Activated CD8-positive, alpha-beta memory T cell treated with anti-CD3 and anti-CD28 coated beads, Interleukin-2, amount 50 U/mL, for 1 hour (primary cell): ENCODE results near the gene SLC30A10.
"Not testable (repeated sequence)": the region's sequence is repeated elsewhere in the genome, so short reads cannot be mapped to it uniquely, and the experiment has no call there.

Source experiments
- DNase-seq: peaks from one replicate; pipeline ENCODE4 v3.0.0-alpha.2; 2020; ENCODE audit errors: extremely low read depth

The SLC30A10 gene

GRCh38 chr1:219927956-219928790, at the start of gene SLC30A10:
Gene SLC30A10, minus strand, starts transcription at chr1:219928557. Its CDS starts 117 bp downstream, at chr1:219928440.
- no peak for DNase-seq

- DNase-seq: no peak
Measured at GRCh38 chr1:219973213-219973612, 44.9 kb upstream of the SLC30A10 start.

GRCh38 chr1:219967361-219967760, 39.0 kb upstream of the SLC30A10 start:
- DNase-seq: no peak

GRCh38 chr1:219966071-219966349, 37.7 kb upstream of the SLC30A10 start:
- no peak for DNase-seq

DNA sequence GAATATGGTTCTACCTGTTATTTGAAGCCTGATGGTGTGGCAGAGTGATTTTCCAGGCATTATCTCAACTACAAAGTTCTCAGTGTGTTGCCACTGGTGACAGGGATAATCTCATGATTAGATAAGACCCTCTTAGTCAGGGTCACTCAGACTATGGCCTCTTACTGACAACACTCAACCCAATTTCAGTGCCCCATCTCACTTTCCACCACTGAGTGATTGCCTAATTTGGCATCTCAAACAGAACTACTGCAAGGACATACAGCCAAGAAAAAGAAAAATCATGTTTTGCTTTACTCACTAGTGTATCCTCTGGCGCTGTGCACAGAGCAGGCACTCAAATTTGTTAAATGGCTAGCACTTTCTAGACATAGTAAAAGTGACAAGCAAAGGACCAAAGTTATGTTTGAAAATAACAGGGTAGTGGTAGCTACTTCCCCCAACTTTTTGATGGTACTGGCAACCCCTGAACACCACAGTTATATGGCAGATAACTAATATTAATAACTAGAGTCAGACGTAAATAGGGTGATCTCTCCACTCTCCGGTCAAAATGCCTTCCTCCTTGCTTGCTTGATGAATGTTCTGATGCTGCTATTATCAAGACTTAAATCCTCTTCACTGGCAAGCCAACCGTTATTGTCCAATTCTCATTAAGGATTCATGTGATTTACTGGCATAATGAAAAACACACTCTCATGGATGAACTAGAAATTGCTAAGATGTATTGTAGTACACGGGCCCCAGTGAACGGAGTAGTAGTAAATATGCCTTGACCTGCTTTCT, 37.1 kb upstream of the SLC30A10 start:
- no peak for DNase-seq

DNA sequence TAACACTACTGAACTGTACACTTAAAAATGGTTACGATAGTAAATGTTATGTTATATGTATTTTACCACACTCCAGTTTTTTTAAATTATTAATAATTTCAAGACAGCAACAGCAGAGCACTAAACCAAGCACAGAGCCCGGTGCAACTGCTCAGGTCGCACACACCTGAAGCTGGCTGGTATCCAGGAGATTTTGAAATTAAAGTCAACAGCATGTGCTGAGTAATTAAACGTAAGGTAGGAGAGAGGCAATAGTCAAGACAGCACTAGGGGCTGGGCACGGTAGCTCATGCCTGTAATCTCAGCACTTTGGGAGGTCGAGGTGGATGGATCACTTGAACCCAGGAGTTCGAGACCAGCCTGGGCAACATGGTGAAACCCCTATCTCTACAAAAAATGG, 35.1 kb upstream of the SLC30A10 start:
- DNase-seq: no peak

- DNase-seq: no peak
Measured at GRCh38 chr1:219961684-219962083, 33.3 kb upstream of the SLC30A10 start.

DNA sequence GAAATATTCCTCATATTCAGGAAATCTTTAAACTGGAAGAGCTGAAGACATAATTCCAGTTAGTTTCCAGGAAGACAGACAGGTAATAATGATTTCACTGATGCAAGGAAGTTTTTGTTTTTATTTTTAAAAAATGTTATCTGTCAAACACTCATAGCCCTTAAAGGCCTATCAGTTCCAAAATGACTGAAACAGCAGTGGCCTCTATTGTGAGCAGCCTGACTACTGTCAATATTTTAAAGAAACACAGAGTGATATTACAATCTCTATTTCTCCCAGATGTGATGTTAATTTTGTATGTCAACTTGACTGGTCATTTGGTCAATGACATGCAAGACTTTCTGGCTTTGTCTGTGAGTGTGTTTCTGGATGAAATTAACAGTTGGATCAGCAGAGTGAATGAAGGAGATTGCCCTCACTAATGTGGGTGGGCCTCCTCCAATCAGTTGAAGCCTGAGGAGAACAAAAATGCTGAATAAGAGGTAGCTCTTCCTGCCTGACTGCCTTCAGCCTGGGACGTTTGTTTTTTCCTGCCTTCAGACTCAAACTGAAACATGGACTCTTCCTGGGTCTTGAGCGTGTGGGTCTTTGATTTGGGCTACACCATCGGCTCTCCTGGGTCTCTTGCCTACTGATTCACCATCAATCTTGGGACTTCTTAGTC, 31.3 kb upstream of the SLC30A10 start:
- DNase-seq: no peak

GRCh38 chr1:219958875-219959417, 30.6 kb upstream of the SLC30A10 start:
- DNase-seq: no peak

DNA sequence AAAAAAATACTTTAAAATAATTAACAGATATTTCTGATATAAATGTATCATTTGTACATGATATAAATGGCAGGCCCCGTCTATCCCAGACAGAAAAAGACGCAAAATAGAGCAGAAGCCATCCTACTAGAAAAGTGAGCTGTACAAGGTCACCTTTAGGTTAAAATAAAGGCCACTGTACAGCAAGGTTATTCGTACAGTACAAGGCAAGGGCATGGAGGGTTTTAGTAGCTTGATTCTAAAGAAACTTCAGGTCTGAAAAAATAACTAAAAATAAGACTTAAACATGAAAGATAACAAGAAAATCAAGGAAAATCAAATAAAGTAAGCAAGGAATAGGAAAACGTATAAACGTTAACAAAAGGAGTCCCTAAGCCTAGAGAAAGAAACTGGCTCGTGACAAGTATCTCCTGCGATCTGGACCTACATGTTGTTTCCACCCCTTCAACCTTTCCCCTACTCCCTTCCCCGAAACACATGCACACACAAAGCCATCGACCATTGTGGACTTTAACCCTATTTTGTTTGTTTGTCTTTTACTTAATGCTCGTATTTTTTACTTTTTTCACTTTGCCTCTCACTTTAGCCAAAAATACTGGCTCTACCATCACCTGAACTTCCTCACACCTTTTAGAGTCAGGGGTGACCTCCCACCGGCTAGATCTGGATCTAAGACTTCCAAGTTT, 26.5 kb upstream of the SLC30A10 start:
- DNase-seq: no peak

- no peak for DNase-seq
Measured at GRCh38 chr1:219954052-219954451, 25.7 kb upstream of the SLC30A10 start.

DNA sequence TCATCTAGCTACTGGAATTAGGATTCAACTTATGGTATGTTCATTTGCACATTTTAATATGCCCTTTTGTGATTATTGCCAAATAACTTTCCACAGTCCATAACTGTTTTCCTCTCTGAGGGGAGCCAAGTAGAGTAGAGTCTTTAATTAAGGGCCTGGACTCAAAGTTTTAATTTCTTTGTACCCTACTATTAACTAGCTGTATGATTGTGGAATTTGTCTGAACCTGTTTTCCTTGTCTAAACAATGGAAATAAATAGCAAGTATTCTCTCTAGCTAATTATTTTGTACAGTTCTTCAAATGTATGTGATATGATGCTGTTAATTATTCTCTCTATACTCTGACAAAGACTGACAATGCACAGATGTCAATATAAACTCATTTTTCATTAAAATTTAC, 24.0 kb upstream of the SLC30A10 start:
- no peak for DNase-seq

- DNase-seq: not testable (repeated sequence)
Measured at GRCh38 chr1:219949227-219949626, 20.9 kb upstream of the SLC30A10 start.

GRCh38 chr1:219948766-219949165, 20.4 kb upstream of the SLC30A10 start:
- not testable (repeated sequence) for DNase-seq

- DNase-seq: no peak
Measured at GRCh38 chr1:219945795-219946194, 17.4 kb upstream of the SLC30A10 start.

- DNase-seq: no peak
Measured at GRCh38 chr1:219941179-219942118, 13.1 kb upstream of the SLC30A10 start.

- no peak for DNase-seq
Measured at GRCh38 chr1:219940707-219941106, 12.3 kb upstream of the SLC30A10 start.

DNA sequence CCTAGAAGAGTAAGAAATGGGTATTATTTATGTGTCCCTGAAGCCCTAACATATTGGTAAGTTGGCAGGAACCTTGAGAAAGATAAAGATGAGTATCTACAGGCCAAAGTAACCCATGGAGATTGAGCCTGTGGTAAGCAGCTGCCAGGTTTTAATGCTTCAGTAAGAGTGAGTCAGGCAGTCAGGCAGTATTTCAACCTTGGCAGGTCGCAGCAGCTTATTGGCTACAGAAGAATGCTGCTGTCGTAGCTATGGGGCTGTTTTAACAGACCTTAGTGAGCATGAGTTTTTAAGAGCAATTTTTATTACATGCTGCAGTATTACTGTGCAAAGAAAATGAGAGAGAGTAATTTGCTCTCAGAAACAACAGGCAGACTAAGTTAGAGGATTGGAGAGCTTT, 10.3 kb upstream of the SLC30A10 start:
- DNase-seq: no peak

GRCh38 chr1:219933763-219934162, 5.4 kb upstream of the SLC30A10 start:
- not testable (repeated sequence) for DNase-seq

GRCh38 chr1:219931033-219931432, 2.7 kb upstream of the SLC30A10 start:
- DNase-seq: no peak

GRCh38 chr1:219928791-219929118, 398 bp upstream of the SLC30A10 start:
- DNase-seq: no peak
